ENCODE data around the gene OR4F17. TPM values are rescaled to one million over a fixed set of nuclear protein-coding genes. Genes with fewer than 3 reads are reported as not detected.
"Not testable (repeated sequence)": the region's sequence is repeated elsewhere in the genome, so short reads cannot be mapped to it uniquely, and the experiment has no call there.

OR4F17 gene, protein sequence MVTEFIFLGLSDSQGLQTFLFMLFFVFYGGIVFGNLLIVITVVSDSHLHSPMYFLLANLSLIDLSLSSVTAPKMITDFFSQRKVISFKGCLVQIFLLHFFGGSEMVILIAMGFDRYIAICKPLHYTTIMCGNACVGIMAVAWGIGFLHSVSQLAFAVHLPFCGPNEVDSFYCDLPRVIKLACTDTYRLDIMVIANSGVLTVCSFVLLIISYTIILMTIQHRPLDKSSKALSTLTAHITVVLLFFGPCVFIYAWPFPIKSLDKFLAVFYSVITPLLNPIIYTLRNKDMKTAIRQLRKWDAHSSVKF
- total RNA-seq (2022) = not detected in 2 replicates
- not detected for Bru-seq, nascent RNA
- not detected for BruChase-seq, experiment 1, labeled RNA remaining after a 2-hour chase
- BruChase-seq, experiment 2, labeled RNA remaining after a 6-hour chase = not detected
- long read RNA-seq = 0 reads

DNA sequence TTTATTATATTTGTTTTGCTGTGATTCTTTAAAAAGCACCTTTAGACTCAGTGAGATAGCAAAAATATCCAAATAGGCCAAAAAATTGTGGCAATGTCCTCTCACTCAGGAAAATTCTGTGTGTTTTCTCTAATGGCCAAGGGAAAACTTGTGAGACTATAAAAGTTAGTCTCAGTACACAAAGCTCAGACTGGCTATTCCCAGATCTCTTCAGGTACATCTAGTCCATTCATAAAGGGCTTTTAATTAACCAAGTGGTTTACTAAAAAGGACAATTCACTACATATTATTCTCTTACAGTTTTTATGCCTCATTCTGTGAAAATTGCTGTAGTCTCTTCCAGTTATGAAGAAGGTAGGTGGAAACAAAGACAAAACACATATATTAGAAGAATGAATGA lies at the start of gene OR4F17:
Gene OR4F17, plus strand, starts transcription at position 301 of the 400 bp plus-strand sequence. CDS start 3,575 bp downstream, outside the sequence.
- H3K27me3 ChIP-seq (replicated peaks; ENCODE audit: control insufficient read depth, insufficient read depth, low read length); H3K4me3 Mint-ChIP-seq (ENCODE audit: unreplicated experiment); H3K4me1 Mint-ChIP-seq (ENCODE audit: low read depth, unreplicated experiment); H3K27ac Mint-ChIP-seq (ENCODE audit: unreplicated experiment); H3K27me3 Mint-ChIP-seq (ENCODE audit: insufficient read depth, unreplicated experiment); POLR2A ChIA-PET; BruUV-seq (replicated peaks); H3K36me3 Mint-ChIP-seq (ENCODE audit: insufficient read depth, unreplicated experiment); H3K36me3 ChIP-seq (ENCODE audit: control insufficient read depth, insufficient read depth, low read length); H3K4me1 ChIP-seq; H3K4me3 ChIP-seq (ENCODE audit: low read depth, low read length); H3K9me3 ChIP-seq; intact Hi-C loops (cut with micrococcal nuclease; ENCODE audit: unreplicated experiment); H3K9me3 Mint-ChIP-seq (ENCODE audit: unreplicated experiment); CTCF ChIA-PET; DNase-seq: not testable (repeated sequence)

DNA sequence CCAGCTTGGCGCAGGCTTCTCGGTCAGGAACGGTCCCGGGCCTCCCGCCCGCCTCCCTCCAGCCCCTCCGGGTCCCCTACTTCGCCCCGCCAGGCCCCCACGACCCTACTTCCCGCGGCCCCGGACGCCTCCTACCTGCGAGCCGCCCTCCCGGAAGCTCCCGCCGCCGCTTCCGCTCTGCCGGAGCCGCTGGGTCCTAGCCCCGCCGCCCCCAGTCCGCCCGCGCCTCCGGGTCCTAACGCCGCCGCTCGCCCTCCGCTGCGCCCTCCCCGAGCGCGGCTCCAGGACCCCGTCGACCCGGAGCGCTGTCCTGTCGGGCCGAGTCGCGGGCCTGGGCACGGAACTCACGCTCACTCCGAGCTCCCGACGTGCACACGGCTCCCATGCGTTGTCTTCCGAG lies 36.1 kb upstream of the OR4F17 start:
- H3K36me3 ChIP-seq (ENCODE audit: control insufficient read depth, insufficient read depth, low read length); H3K9me3 Mint-ChIP-seq (ENCODE audit: unreplicated experiment); H3K27me3 ChIP-seq (replicated peaks; ENCODE audit: control insufficient read depth, insufficient read depth, low read length); H3K4me1 Mint-ChIP-seq (ENCODE audit: low read depth, unreplicated experiment); H3K36me3 Mint-ChIP-seq (ENCODE audit: insufficient read depth, unreplicated experiment); BruUV-seq (replicated peaks); CTCF ChIA-PET; H3K4me1 ChIP-seq; H3K4me3 ChIP-seq (ENCODE audit: low read depth, low read length); H3K4me3 Mint-ChIP-seq (ENCODE audit: unreplicated experiment); H3K27me3 Mint-ChIP-seq (ENCODE audit: insufficient read depth, unreplicated experiment); H3K27ac Mint-ChIP-seq (ENCODE audit: unreplicated experiment); intact Hi-C loops (cut with micrococcal nuclease; ENCODE audit: unreplicated experiment); H3K9me3 ChIP-seq; POLR2A ChIA-PET: not testable (repeated sequence)
- peak; percentile 32 to 50 for DNase-seq

DNA sequence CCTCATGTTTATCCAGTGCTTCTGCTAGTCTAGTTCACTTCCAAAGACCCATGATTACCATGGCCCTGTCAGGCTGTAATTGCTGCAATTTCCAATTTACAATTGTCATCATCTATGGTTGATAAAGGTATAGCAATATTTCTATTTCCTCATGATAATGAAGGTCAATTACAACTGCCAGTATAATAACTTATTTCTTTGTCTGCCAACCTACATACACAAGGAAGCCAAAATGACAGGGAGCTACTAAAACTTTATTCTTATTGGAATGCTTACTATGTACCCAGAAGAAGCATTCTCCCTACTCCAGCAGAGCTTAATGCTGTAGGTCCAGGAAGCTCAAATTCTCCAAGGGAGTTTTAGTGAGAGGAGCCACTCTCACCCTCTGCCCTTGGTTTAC lies 24.0 kb upstream of the OR4F17 start:
- CTCF ChIA-PET; H3K27me3 ChIP-seq (replicated peaks; ENCODE audit: control insufficient read depth, insufficient read depth, low read length); H3K4me3 Mint-ChIP-seq (ENCODE audit: unreplicated experiment); H3K9me3 Mint-ChIP-seq (ENCODE audit: unreplicated experiment); H3K36me3 ChIP-seq (ENCODE audit: control insufficient read depth, insufficient read depth, low read length); H3K4me1 Mint-ChIP-seq (ENCODE audit: low read depth, unreplicated experiment); H3K4me3 ChIP-seq (ENCODE audit: low read depth, low read length); H3K4me1 ChIP-seq; DNase-seq; intact Hi-C loops (cut with micrococcal nuclease; ENCODE audit: unreplicated experiment); BruUV-seq (replicated peaks); POLR2A ChIA-PET; H3K9me3 ChIP-seq; H3K27ac Mint-ChIP-seq (ENCODE audit: unreplicated experiment); H3K36me3 Mint-ChIP-seq (ENCODE audit: insufficient read depth, unreplicated experiment); H3K27me3 Mint-ChIP-seq (ENCODE audit: insufficient read depth, unreplicated experiment): not testable (repeated sequence)

DNA sequence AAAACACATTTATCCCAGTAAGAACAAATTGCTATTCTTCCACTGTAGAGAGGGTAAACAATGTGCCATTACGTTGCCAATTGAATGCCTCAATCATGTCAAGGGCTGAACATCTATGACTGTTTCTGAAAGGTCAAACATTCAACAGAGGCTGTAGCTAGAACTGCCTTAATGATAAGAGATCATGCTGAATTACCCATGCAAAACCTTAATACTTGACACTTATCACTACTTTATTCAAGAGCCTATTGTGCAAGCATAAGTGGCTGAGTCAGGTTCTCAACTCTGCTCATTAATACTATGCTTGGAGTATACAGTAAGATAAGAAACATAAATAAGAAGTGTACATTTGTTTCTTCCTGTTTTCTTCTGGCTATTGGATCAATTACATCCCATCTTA lies 23.3 kb upstream of the OR4F17 start:
- POLR2A ChIA-PET; H3K4me1 ChIP-seq; H3K9me3 Mint-ChIP-seq (ENCODE audit: unreplicated experiment); H3K4me1 Mint-ChIP-seq (ENCODE audit: low read depth, unreplicated experiment); CTCF ChIA-PET; intact Hi-C loops (cut with micrococcal nuclease; ENCODE audit: unreplicated experiment); H3K9me3 ChIP-seq; H3K36me3 Mint-ChIP-seq (ENCODE audit: insufficient read depth, unreplicated experiment); H3K27me3 ChIP-seq (replicated peaks; ENCODE audit: control insufficient read depth, insufficient read depth, low read length); H3K27ac Mint-ChIP-seq (ENCODE audit: unreplicated experiment); BruUV-seq (replicated peaks); DNase-seq; H3K27me3 Mint-ChIP-seq (ENCODE audit: insufficient read depth, unreplicated experiment); H3K36me3 ChIP-seq (ENCODE audit: control insufficient read depth, insufficient read depth, low read length); H3K4me3 ChIP-seq (ENCODE audit: low read depth, low read length); H3K4me3 Mint-ChIP-seq (ENCODE audit: unreplicated experiment): not testable (repeated sequence)

DNA sequence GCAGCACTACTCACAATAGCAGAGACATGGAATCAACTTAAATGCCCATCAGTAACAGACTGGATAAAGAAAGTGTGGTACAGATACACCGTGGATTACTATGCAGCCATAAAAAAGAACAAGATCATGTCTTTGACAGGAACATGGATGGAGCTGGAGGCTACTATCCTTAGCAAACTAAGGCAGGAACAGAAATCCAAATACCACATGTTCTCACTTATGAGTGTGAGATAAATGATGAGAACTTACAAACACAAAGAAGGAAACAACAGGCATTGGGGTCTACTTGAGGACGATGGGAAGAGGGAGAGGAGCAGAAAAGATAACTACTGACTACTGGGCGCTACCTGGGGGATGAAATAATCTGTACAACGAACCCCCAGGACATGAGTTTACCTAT lies 16.2 kb upstream of the OR4F17 start:
- H3K36me3 Mint-ChIP-seq (ENCODE audit: insufficient read depth, unreplicated experiment); H3K27ac Mint-ChIP-seq (ENCODE audit: unreplicated experiment); H3K4me3 ChIP-seq (ENCODE audit: low read depth, low read length); POLR2A ChIA-PET; H3K27me3 ChIP-seq (replicated peaks; ENCODE audit: control insufficient read depth, insufficient read depth, low read length); DNase-seq; H3K4me3 Mint-ChIP-seq (ENCODE audit: unreplicated experiment); H3K27me3 Mint-ChIP-seq (ENCODE audit: insufficient read depth, unreplicated experiment); H3K9me3 Mint-ChIP-seq (ENCODE audit: unreplicated experiment); H3K4me1 ChIP-seq; H3K9me3 ChIP-seq; CTCF ChIA-PET; BruUV-seq (replicated peaks); H3K4me1 Mint-ChIP-seq (ENCODE audit: low read depth, unreplicated experiment); intact Hi-C loops (cut with micrococcal nuclease; ENCODE audit: unreplicated experiment); H3K36me3 ChIP-seq (ENCODE audit: control insufficient read depth, insufficient read depth, low read length): not testable (repeated sequence)

DNA sequence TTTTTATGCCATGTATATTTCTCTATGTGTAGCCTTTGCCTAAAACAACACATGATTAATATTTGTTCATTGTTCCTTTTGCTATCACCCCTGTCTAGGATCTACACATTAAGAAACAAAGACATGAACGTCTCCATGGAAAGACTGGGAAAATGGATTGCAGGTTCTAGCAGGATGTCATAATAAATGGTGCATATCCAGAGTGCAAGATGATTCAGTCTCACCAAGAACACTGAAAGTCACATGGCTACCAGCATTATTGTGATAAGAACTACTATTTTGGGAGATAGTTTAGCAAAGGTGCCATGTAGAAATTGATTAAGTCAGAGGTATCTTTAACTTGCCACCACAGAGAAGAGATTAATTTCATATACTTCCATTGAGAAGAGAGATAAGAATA lies 12.1 kb upstream of the OR4F17 start:
- H3K27me3 Mint-ChIP-seq (ENCODE audit: insufficient read depth, unreplicated experiment); H3K9me3 Mint-ChIP-seq (ENCODE audit: unreplicated experiment); intact Hi-C loops (cut with micrococcal nuclease; ENCODE audit: unreplicated experiment); H3K9me3 ChIP-seq; H3K27ac Mint-ChIP-seq (ENCODE audit: unreplicated experiment); H3K4me1 ChIP-seq; CTCF ChIA-PET; H3K4me1 Mint-ChIP-seq (ENCODE audit: low read depth, unreplicated experiment); BruUV-seq (replicated peaks); POLR2A ChIA-PET; H3K36me3 Mint-ChIP-seq (ENCODE audit: insufficient read depth, unreplicated experiment); H3K4me3 Mint-ChIP-seq (ENCODE audit: unreplicated experiment); DNase-seq; H3K36me3 ChIP-seq (ENCODE audit: control insufficient read depth, insufficient read depth, low read length); H3K4me3 ChIP-seq (ENCODE audit: low read depth, low read length); H3K27me3 ChIP-seq (replicated peaks; ENCODE audit: control insufficient read depth, insufficient read depth, low read length): not testable (repeated sequence)

DNA sequence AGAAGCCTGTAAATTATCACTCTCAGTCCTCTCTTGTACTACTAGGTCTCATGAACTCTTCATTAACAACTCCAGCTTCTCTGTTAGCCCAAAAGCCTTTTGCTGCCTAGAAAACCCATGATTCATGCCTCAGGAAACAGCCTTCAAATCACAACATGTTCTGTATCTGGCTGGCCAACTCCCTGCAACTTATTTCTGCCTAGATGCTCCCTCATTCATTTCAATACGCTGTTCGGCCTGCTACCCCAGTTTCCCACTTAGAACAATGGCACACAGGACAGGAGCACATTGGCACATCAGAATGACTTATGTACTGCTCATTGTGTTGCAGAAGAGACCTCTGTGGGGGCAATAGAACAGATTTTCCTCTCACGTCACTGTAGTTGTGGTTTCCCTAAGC lies 9.3 kb upstream of the OR4F17 start:
- H3K27me3 Mint-ChIP-seq (ENCODE audit: insufficient read depth, unreplicated experiment); H3K9me3 Mint-ChIP-seq (ENCODE audit: unreplicated experiment); H3K4me3 ChIP-seq (ENCODE audit: low read depth, low read length); H3K27ac Mint-ChIP-seq (ENCODE audit: unreplicated experiment); POLR2A ChIA-PET; BruUV-seq (replicated peaks); H3K36me3 ChIP-seq (ENCODE audit: control insufficient read depth, insufficient read depth, low read length); H3K4me1 Mint-ChIP-seq (ENCODE audit: low read depth, unreplicated experiment); H3K27me3 ChIP-seq (replicated peaks; ENCODE audit: control insufficient read depth, insufficient read depth, low read length); intact Hi-C loops (cut with micrococcal nuclease; ENCODE audit: unreplicated experiment); H3K4me3 Mint-ChIP-seq (ENCODE audit: unreplicated experiment); H3K4me1 ChIP-seq; H3K9me3 ChIP-seq; CTCF ChIA-PET; H3K36me3 Mint-ChIP-seq (ENCODE audit: insufficient read depth, unreplicated experiment); DNase-seq: not testable (repeated sequence)
